GM12872 (cell line): ENCODE data around the gene C4orf51.

ENCODE experiments used
- TF ChIP-seq, protein P1 (sequence below): IDR thresholded peaks from 3 replicates; pipeline ENCODE4 v1.5.1; 2011; ENCODE audit warnings: low read depth, mild to moderate bottlenecking, low read length, moderate library complexity; ENCODE audit not compliant: insufficient read depth

Gene C4orf51

GRCh38 chr4:145660064-145660463 lies 19.9 kb upstream of the C4orf51 start:
- TF ChIP-seq, protein P1, sequence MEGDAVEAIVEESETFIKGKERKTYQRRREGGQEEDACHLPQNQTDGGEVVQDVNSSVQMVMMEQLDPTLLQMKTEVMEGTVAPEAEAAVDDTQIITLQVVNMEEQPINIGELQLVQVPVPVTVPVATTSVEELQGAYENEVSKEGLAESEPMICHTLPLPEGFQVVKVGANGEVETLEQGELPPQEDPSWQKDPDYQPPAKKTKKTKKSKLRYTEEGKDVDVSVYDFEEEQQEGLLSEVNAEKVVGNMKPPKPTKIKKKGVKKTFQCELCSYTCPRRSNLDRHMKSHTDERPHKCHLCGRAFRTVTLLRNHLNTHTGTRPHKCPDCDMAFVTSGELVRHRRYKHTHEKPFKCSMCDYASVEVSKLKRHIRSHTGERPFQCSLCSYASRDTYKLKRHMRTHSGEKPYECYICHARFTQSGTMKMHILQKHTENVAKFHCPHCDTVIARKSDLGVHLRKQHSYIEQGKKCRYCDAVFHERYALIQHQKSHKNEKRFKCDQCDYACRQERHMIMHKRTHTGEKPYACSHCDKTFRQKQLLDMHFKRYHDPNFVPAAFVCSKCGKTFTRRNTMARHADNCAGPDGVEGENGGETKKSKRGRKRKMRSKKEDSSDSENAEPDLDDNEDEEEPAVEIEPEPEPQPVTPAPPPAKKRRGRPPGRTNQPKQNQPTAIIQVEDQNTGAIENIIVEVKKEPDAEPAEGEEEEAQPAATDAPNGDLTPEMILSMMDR = no peak

GRCh38 chr4:145663194-145663593 lies 16.8 kb upstream of the C4orf51 start:
- TF ChIP-seq, protein P1 = no peak

DNA sequence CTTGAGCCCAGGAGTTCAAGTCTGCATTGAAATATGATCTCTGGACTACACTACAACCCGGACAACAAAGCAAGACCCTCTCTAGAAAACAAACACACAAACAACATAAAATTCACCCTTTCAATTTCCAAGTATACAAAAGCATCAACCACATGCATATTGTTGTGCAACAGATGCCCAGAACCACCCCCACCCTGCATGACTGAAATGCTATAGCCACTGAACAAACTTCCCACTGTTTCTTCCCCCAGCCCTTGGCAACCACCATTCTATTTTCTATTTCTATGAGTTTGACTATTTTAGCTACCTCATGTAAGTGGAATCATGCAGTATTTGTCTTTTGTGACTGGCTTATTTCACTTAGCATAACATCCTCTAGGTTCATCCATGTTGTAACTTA lies 14.2 kb upstream of the C4orf51 start:
- TF ChIP-seq, protein P1 = no peak

GRCh38 chr4:145670422-145670821 lies 9.5 kb upstream of the C4orf51 start:
- TF ChIP-seq, protein P1 = no peak

GRCh38 chr4:145679520-145679919 lies 426 bp upstream of the C4orf51 start:
- TF ChIP-seq, protein P1 = no peak

GRCh38 chr4:145680902-145681301 lies 956 bp downstream of the C4orf51 start:
- TF ChIP-seq, protein P1 = no peak

- TF ChIP-seq, protein P1 = no peak
Measured at GRCh38 chr4:145681518-145681917, 1.6 kb downstream of the C4orf51 start.

- TF ChIP-seq, protein P1 = no peak
Measured at GRCh38 chr4:145681956-145682355, 2.0 kb downstream of the C4orf51 start.
